ENCODE data around the gene OSTF1. TPM values are rescaled to one million over a fixed set of nuclear protein-coding genes. Genes with fewer than 3 reads are reported as not detected.

The OSTF1 gene
- total and polyA plus RNA-seq, 2 experiments from 2014 or later: 22.4 to 29.1 TPM

DNA sequence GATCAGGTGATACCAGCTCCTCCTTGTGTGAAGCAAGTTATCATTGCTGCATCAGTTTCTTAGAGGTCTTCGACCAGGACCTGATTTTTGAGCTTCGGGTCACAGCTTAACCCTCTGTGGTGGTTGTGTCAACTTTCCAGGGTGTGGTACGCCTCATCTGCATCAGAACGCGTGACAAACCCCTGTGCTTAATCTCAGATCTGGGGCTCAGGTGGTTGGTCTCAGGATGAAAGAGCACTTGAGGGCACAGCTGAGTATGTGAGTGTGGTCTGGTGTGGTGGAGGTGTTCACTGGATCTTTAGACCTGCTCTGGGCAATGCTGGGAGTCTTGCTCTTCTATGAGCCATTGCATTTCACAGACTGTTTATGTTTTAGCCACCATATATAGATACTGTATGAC is 64.1 kb downstream of the OSTF1 start:
- Histone ChIP-seq H3K36me3 (replicated peaks; ENCODE audit: insufficient read depth, low read depth) (no peaks in the 10 kb centered on the region), H3K79me2 (no peaks in the 10 kb centered on the region), H3K27ac (no peak overlapping the region), H3K9me2 (replicated peaks; ENCODE audit: insufficient read depth) (no peaks in the 10 kb centered on the region), H3K4me2 (no peak overlapping the region), H3K4me3 (no peak overlapping the region), H4K20me1 (ENCODE audit: insufficient read depth, poor library complexity, severe bottlenecking) (no peaks in the 10 kb centered on the region), H3K27me3 (no peaks in the 10 kb centered on the region), H2AFZ (no peak overlapping the region), H3K4me1 (ENCODE audit: insufficient read depth) (no peaks in the 10 kb centered on the region), H3K9me3 (ENCODE audit: low read depth) (no peaks in the 10 kb centered on the region)
- 93% methylated on average over 5 of the region's 5 CpGs for WGBS (ENCODE audit: low lambda C conversion rate, missing lambda C conversion rate)
- no peak for DNase-seq (ENCODE audit: low spot score)
- no peak for TF ChIP-seq EZH2 (IDR thresholded peaks at IDR 0.05; ENCODE audit: borderline replicate concordance)
- TF ChIP-seq EZH2phosphoT487 (IDR thresholded peaks at IDR 0.05; ENCODE audit: low read depth, severe bottlenecking, unreplicated experiment): no peak
- TF ChIP-seq, protein P1, sequence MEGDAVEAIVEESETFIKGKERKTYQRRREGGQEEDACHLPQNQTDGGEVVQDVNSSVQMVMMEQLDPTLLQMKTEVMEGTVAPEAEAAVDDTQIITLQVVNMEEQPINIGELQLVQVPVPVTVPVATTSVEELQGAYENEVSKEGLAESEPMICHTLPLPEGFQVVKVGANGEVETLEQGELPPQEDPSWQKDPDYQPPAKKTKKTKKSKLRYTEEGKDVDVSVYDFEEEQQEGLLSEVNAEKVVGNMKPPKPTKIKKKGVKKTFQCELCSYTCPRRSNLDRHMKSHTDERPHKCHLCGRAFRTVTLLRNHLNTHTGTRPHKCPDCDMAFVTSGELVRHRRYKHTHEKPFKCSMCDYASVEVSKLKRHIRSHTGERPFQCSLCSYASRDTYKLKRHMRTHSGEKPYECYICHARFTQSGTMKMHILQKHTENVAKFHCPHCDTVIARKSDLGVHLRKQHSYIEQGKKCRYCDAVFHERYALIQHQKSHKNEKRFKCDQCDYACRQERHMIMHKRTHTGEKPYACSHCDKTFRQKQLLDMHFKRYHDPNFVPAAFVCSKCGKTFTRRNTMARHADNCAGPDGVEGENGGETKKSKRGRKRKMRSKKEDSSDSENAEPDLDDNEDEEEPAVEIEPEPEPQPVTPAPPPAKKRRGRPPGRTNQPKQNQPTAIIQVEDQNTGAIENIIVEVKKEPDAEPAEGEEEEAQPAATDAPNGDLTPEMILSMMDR (IDR thresholded peaks at IDR 0.05; ENCODE audit: poor library complexity): no peak

DNA sequence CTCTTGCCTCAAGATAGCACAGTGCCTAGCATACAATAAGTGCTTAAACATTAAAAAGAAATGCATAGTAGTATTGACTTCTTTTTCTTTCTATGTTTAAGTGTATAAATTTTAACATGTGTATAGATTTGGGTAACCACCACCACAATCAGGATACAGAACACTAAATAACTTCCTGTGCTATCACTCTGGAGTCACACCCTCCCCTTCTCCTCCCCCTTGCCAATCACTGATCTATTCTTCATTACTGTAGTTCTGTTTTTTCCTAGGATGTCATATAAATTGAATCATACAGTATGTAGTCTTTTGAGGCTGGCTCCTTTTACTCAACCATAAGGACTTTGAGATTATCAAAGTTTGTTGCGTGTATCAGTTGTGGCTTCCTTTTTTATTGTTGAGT is 68.5 kb downstream of the OSTF1 start:
- Histone ChIP-seq H3K4me2 (no peak overlapping the region), H3K27ac (no peak overlapping the region)
- WGBS (ENCODE audit: low lambda C conversion rate, missing lambda C conversion rate): 100% methylated on average over 1 of the region's 1 CpG

GRCh38 chr9:75161116-75161857 is 73.0 kb downstream of the OSTF1 start:
- H3K79me2 ChIP-seq: no peaks in the 10 kb centered on the region
- H3K27ac ChIP-seq: no peak overlapping the region
- no peak overlapping the region for H3K4me2 ChIP-seq
- no peak for DNase-seq (ENCODE audit: low spot score)
- WGBS (ENCODE audit: low lambda C conversion rate, missing lambda C conversion rate): 64% methylated on average over 2 of the region's 2 CpGs
- H3K9me3 ChIP-seq (ENCODE audit: low read depth): no peaks in the 10 kb centered on the region
- no peak for TF ChIP-seq EZH2phosphoT487 (IDR thresholded peaks at IDR 0.05; ENCODE audit: low read depth, severe bottlenecking, unreplicated experiment)
- H3K27me3 ChIP-seq: no peaks in the 10 kb centered on the region
- H4K20me1 ChIP-seq (ENCODE audit: insufficient read depth, poor library complexity, severe bottlenecking): no peaks in the 10 kb centered on the region
- no peak overlapping the region for H3K4me3 ChIP-seq
- no peaks in the 10 kb centered on the region for H3K4me1 ChIP-seq (ENCODE audit: insufficient read depth)
- H3K36me3 ChIP-seq (replicated peaks; ENCODE audit: insufficient read depth, low read depth): no peaks in the 10 kb centered on the region
- H3K9me2 ChIP-seq (replicated peaks; ENCODE audit: insufficient read depth): no peaks in the 10 kb centered on the region
- no peak overlapping the region for H2AFZ ChIP-seq

More for the DNA sequence above, 68.5 kb downstream of the OSTF1 start:
- no peaks in the 10 kb centered on the region for H3K4me1 ChIP-seq (ENCODE audit: insufficient read depth)
- TF ChIP-seq EZH2 (IDR thresholded peaks at IDR 0.05; ENCODE audit: borderline replicate concordance) (no peak), EZH2phosphoT487 (IDR thresholded peaks at IDR 0.05; ENCODE audit: low read depth, severe bottlenecking, unreplicated experiment) (no peak)
- TF ChIP-seq, protein P1 (IDR thresholded peaks at IDR 0.05; ENCODE audit: poor library complexity): no peak
- H3K79me2 ChIP-seq: no peaks in the 10 kb centered on the region
- H3K9me3 ChIP-seq (ENCODE audit: low read depth): no peaks in the 10 kb centered on the region
- no peaks in the 10 kb centered on the region for H3K27me3 ChIP-seq
- no peaks in the 10 kb centered on the region for H3K36me3 ChIP-seq (replicated peaks; ENCODE audit: insufficient read depth, low read depth)
- H3K4me3 ChIP-seq: no peak overlapping the region
- H3K9me2 ChIP-seq (replicated peaks; ENCODE audit: insufficient read depth): no peaks in the 10 kb centered on the region
- DNase-seq (ENCODE audit: low spot score): no peak
- H4K20me1 ChIP-seq (ENCODE audit: insufficient read depth, poor library complexity, severe bottlenecking): no peaks in the 10 kb centered on the region
- no peak overlapping the region for H2AFZ ChIP-seq

DNA sequence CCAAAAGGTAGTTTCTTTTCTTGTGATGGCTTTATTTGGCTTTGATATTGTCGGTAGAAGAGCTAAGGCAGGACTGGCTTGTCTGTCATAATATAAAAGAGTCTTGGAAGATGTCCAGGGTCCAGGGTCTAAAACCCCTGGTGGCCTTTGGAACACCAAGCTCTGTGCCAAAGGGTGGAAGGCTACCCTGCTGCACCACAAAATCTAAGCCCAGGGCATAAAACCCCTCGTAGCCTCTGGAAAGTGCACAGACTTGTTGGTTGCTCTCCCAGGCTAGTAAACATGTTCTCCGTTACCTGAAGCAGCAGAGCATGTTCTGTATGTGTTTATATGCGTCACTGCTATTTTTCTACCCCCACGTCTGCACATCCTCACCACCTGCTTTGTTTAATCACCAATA is 75.5 kb downstream of the OSTF1 start:
- no peak overlapping the region for H3K4me2 ChIP-seq
- H4K20me1 ChIP-seq (ENCODE audit: insufficient read depth, poor library complexity, severe bottlenecking): no peaks in the 10 kb centered on the region
- H3K9me3 ChIP-seq (ENCODE audit: low read depth): no peaks in the 10 kb centered on the region
- no peak overlapping the region for H2AFZ ChIP-seq
- WGBS (ENCODE audit: low lambda C conversion rate, missing lambda C conversion rate): 96% methylated on average over 5 of the region's 5 CpGs
- H3K27ac ChIP-seq: no peak overlapping the region
- DNase-seq (ENCODE audit: low spot score): no peak
- H3K27me3 ChIP-seq: no peaks in the 10 kb centered on the region
- no peak overlapping the region for H3K4me3 ChIP-seq
- no peaks in the 10 kb centered on the region for H3K4me1 ChIP-seq (ENCODE audit: insufficient read depth)
- no peaks in the 10 kb centered on the region for H3K9me2 ChIP-seq (replicated peaks; ENCODE audit: insufficient read depth)
- H3K79me2 ChIP-seq: no peaks in the 10 kb centered on the region
- TF ChIP-seq, protein P1 (IDR thresholded peaks at IDR 0.05; ENCODE audit: poor library complexity): no peak
- no peak for TF ChIP-seq EZH2phosphoT487 (IDR thresholded peaks at IDR 0.05; ENCODE audit: low read depth, severe bottlenecking, unreplicated experiment)
- no peak for TF ChIP-seq EZH2 (IDR thresholded peaks at IDR 0.05; ENCODE audit: borderline replicate concordance)
- H3K36me3 ChIP-seq (replicated peaks; ENCODE audit: insufficient read depth, low read depth): no peaks in the 10 kb centered on the region

Data from hepatocyte (in vitro differentiated cells).